Muscle layer of duodenum (tissue), 2 donors: ENCODE results near the gene AFAP1.

Experiments
- H3K27ac ChIP-seq: one replicate; pipeline ENCODE4 v1.7.0; 2013; ENCODE audit warnings: mild to moderate bottlenecking, low read length
- H3K27me3 ChIP-seq: one replicate; pipeline ENCODE4 v1.7.0; 2013; ENCODE audit warnings: low read depth, mild to moderate bottlenecking, control low read depth, low read length
- H3K36me3 ChIP-seq, 2 donors: one replicate each; pipeline ENCODE4 v1.7.0; 2013; ENCODE audit warnings: low read length in 2 of 2, control low read depth in 1 of 2, mild to moderate bottlenecking in 1 of 2; ENCODE audit not compliant: insufficient read depth in 2 of 2, control insufficient read depth in 1 of 2
- H3K4me1 ChIP-seq, 2 donors: one replicate each; pipeline ENCODE4 v1.7.0; 2013; ENCODE audit warnings: low read length in 2 of 2, mild to moderate bottlenecking in 2 of 2, control low read depth in 1 of 2, moderate library complexity in 1 of 2; ENCODE audit not compliant: insufficient read depth in 2 of 2, control insufficient read depth in 1 of 2
- H3K4me3 ChIP-seq, 2 donors: one replicate each; pipeline ENCODE4 v1.7.0; 2013; ENCODE audit warnings: low read length in 2 of 2, low read depth in 1 of 2, mild to moderate bottlenecking in 1 of 2
- H3K9me3 ChIP-seq, 2 donors: one replicate each; pipeline ENCODE4 v1.7.0; 2013; ENCODE audit warnings: low read length in 2 of 2, control low read depth in 1 of 2, mild to moderate bottlenecking in 1 of 2; ENCODE audit not compliant: control insufficient read depth in 1 of 2
- donor health status: healthy.

AFAP1 gene

GRCh38 chr4:7803371-7803770, 136.3 kb downstream of the AFAP1 start:
- no peak overlapping the region for H3K27ac ChIP-seq
- H3K27me3 ChIP-seq = no peaks in the 10 kb centered on the region

GRCh38 chr4:7802093-7802726, 137.5 kb downstream of the AFAP1 start:
- Histone ChIP-seq H3K4me3 (no peak overlapping the region), H3K9me3 (no peaks in the 10 kb centered on the region), H3K27ac (no peak overlapping the region), H3K4me1 (peaks cover 0 to 46% of the 10 kb centered on the region in 2 donors), H3K27me3 (no peaks in the 10 kb centered on the region), H3K36me3 (peaks cover 18% of the 10 kb centered on the region in 2 donors)

More at GRCh38 chr4:7803371-7803770, 136.3 kb downstream of the AFAP1 start:
- H3K4me3 ChIP-seq = no peak overlapping the region
- H3K36me3 ChIP-seq = peaks cover 13 to 16% of the 10 kb centered on the region in 2 donors
- no peaks in the 10 kb centered on the region for H3K9me3 ChIP-seq
- peaks cover 0 to 55% of the 10 kb centered on the region in 2 donors for H3K4me1 ChIP-seq

- no peaks in the 10 kb centered on the region for H3K9me3 ChIP-seq
- no peak overlapping the region for H3K27ac ChIP-seq
- H3K4me3 ChIP-seq = no peak overlapping the region
- peaks cover 0 to 40% of the 10 kb centered on the region in 2 donors for H3K4me1 ChIP-seq
- no peaks in the 10 kb centered on the region for H3K27me3 ChIP-seq
- H3K36me3 ChIP-seq = peaks cover 19 to 20% of the 10 kb centered on the region in 2 donors
These were observed 138.0 kb downstream of the AFAP1 start for GRCh38 chr4:7801641-7802040.

- H3K27me3 ChIP-seq = no peaks in the 10 kb centered on the region
- H3K9me3 ChIP-seq = no peaks in the 10 kb centered on the region
- H3K4me1 ChIP-seq = peaks cover 0 to 34% of the 10 kb centered on the region in 2 donors
- peaks cover 19 to 20% of the 10 kb centered on the region in 2 donors for H3K36me3 ChIP-seq
- H3K4me3 ChIP-seq = no peak overlapping the region
- no peak overlapping the region for H3K27ac ChIP-seq
These were observed 138.7 kb downstream of the AFAP1 start for GRCh38 chr4:7801001-7801400.

GRCh38 chr4:7800410-7800809, 139.3 kb downstream of the AFAP1 start:
- Histone ChIP-seq H3K27me3 (no peaks in the 10 kb centered on the region), H3K9me3 (no peaks in the 10 kb centered on the region), H3K27ac (no peak overlapping the region), H3K36me3 (peaks cover 19 to 20% of the 10 kb centered on the region in 2 donors), H3K4me1 (peaks cover 0 to 28% of the 10 kb centered on the region in 2 donors), H3K4me3 (no peak overlapping the region)

- H3K4me3 ChIP-seq = no peak overlapping the region
- H3K27ac ChIP-seq = no peak overlapping the region
- H3K9me3 ChIP-seq = no peaks in the 10 kb centered on the region
- no peaks in the 10 kb centered on the region for H3K27me3 ChIP-seq
- peaks cover 19 to 20% of the 10 kb centered on the region in 2 donors for H3K36me3 ChIP-seq
- peaks cover 0 to 21% of the 10 kb centered on the region in 2 donors for H3K4me1 ChIP-seq
These were observed 139.9 kb downstream of the AFAP1 start for GRCh38 chr4:7799736-7800135.

- no peak overlapping the region for H3K27ac ChIP-seq
These were observed 140.4 kb downstream of the AFAP1 start for GRCh38 chr4:7799306-7799705.

GRCh38 chr4:7798178-7798995, 141.3 kb downstream of the AFAP1 start:
- Histone ChIP-seq H3K9me3 (no peaks in the 10 kb centered on the region), H3K27ac (no peak overlapping the region), H3K4me1 (peaks cover 0 to 11% of the 10 kb centered on the region in 2 donors), H3K4me3 (no peak overlapping the region), H3K27me3 (no peaks in the 10 kb centered on the region), H3K36me3 (peaks cover 22 to 27% of the 10 kb centered on the region in 2 donors)

More at GRCh38 chr4:7799306-7799705, 140.4 kb downstream of the AFAP1 start:
- H3K9me3 ChIP-seq = no peaks in the 10 kb centered on the region
- H3K4me1 ChIP-seq = peaks cover 0 to 17% of the 10 kb centered on the region in 2 donors
- no peaks in the 10 kb centered on the region for H3K27me3 ChIP-seq
- H3K36me3 ChIP-seq = peaks cover 19 to 20% of the 10 kb centered on the region in 2 donors
- no peak overlapping the region for H3K4me3 ChIP-seq

- no peak overlapping the region for H3K4me3 ChIP-seq
- H3K27ac ChIP-seq = no peak overlapping the region
- H3K4me1 ChIP-seq = peaks cover 0 to 11% of the 10 kb centered on the region in 2 donors
- H3K9me3 ChIP-seq = no peaks in the 10 kb centered on the region
- no peaks in the 10 kb centered on the region for H3K27me3 ChIP-seq
- peaks cover 33 to 38% of the 10 kb centered on the region in 2 donors for H3K36me3 ChIP-seq
These were observed 142.3 kb downstream of the AFAP1 start for GRCh38 chr4:7797330-7797729.

- H3K36me3 ChIP-seq = peaks cover 38 to 43% of the 10 kb centered on the region in 2 donors
- H3K27me3 ChIP-seq = no peaks in the 10 kb centered on the region
- H3K27ac ChIP-seq = no peak overlapping the region
- H3K9me3 ChIP-seq = no peaks in the 10 kb centered on the region
- H3K4me3 ChIP-seq = no peak overlapping the region
- peaks cover 0 to 14% of the 10 kb centered on the region in 2 donors for H3K4me1 ChIP-seq
These were observed 143.7 kb downstream of the AFAP1 start for GRCh38 chr4:7795983-7796382.

GRCh38 chr4:7793186-7793585, 146.5 kb downstream of the AFAP1 start:
- Histone ChIP-seq H3K36me3 (peaks cover 26 to 27% of the 10 kb centered on the region in 2 donors), H3K4me3 (no peak overlapping the region), H3K4me1 (peaks cover 0 to 15% of the 10 kb centered on the region in 2 donors), H3K27me3 (no peaks in the 10 kb centered on the region), H3K9me3 (no peaks in the 10 kb centered on the region), H3K27ac (no peak overlapping the region)
